SK-MEL-5 (cell line): ENCODE data around the gene ZFPL1. TPM values are rescaled to one million over a fixed set of nuclear protein-coding genes. Genes with fewer than 3 reads are reported as not detected.

Source experiments
- DNase-seq: peaks from one replicate; pipeline ENCODE4 v3.0.0-alpha.2; 2016; ENCODE audit warnings: low read depth, low spot score
- in situ Hi-C: cut with HindIII; loops from 2 replicates; pipeline ENCODE4 v1.10.0; 2016; ENCODE audit warnings: low sequenced_read_pairs, high pct_unique_total_duplicates, low pct_unique_long_range_greater_than_20kb
- total RNA-seq: library from RNA; depleted of rRNA; stranded (reverse); fragments of >200 nt; shearing (Covaris generic); gene quantifications from 2 replicates; pipeline ENCODE4 v1.2.3, GENCODE V29; 2014

ZFPL1 gene
- total RNA-seq, 1 experiment from 2014 or later: 22.2 TPM

- no peak for DNase-seq
- in situ Hi-C loops: no loop called here
Observed at GRCh38 chr11:65108469-65109123, 24.6 kb downstream of the ZFPL1 start.

- DNase-seq: no peak
- in situ Hi-C loops: no loop called here
Observed at GRCh38 chr11:65109231-65110198, 25.5 kb downstream of the ZFPL1 start.

- DNase-seq: peak; percentile 82
- in situ Hi-C loops: no loop called here
Observed at GRCh38 chr11:65110354-65110861, 26.4 kb downstream of the ZFPL1 start.

- DNase-seq: no peak
- in situ Hi-C loops: no loop called here
Observed at GRCh38 chr11:65111159-65111743, 27.2 kb downstream of the ZFPL1 start.

GRCh38 chr11:65111744-65112545 is 27.9 kb downstream of the ZFPL1 start, which contains the start of gene TM7SF2:
Gene TM7SF2 (plus strand): TSS chr11:65111872. CDS start chr11:65112016, 144 bp downstream.
- peak; percentile 88 for DNase-seq
- in situ Hi-C loops: no loop called here

GRCh38 chr11:65112546-65113360 is 28.7 kb downstream of the ZFPL1 start:
- in situ Hi-C loops: no loop called here
- no peak for DNase-seq

- in situ Hi-C loops: no loop called here
- no peak for DNase-seq
Observed at GRCh38 chr11:65113361-65113756, 29.3 kb downstream of the ZFPL1 start.

GRCh38 chr11:65113839-65114238 is 29.8 kb downstream of the ZFPL1 start:
- in situ Hi-C loops: no loop called here
- no peak for DNase-seq

GRCh38 chr11:65114538-65115171 is 30.6 kb downstream of the ZFPL1 start:
- DNase-seq: no peak
- in situ Hi-C loops: no loop called here

GRCh38 chr11:65115361-65116082 is 31.5 kb downstream of the ZFPL1 start:
- DNase-seq: no peak
- in situ Hi-C loops: no loop called here

- in situ Hi-C loops: no loop called here
Observed at GRCh38 chr11:65116370-65117205, 32.6 kb downstream of the ZFPL1 start.

GRCh38 chr11:65117206-65118096 is 33.4 kb downstream of the ZFPL1 start, which contains the start of gene ZNHIT2:
Gene ZNHIT2 (minus strand): TSS chr11:65117701. CDS start chr11:65117653, 48 bp downstream.
- in situ Hi-C loops: no loop called here

More at GRCh38 chr11:65116370-65117205, 32.6 kb downstream of the ZFPL1 start:
- DNase-seq: peak; percentile 41

GRCh38 chr11:65118097-65118837 is 34.2 kb downstream of the ZFPL1 start:
- in situ Hi-C loops: no loop called here
- no peak for DNase-seq

More at GRCh38 chr11:65117206-65118096, 33.4 kb downstream of the ZFPL1 start, which contains the start of gene ZNHIT2:
- peak; percentile 97 for DNase-seq
